ENCODE measurements around the gene CLINT1.

DNA sequence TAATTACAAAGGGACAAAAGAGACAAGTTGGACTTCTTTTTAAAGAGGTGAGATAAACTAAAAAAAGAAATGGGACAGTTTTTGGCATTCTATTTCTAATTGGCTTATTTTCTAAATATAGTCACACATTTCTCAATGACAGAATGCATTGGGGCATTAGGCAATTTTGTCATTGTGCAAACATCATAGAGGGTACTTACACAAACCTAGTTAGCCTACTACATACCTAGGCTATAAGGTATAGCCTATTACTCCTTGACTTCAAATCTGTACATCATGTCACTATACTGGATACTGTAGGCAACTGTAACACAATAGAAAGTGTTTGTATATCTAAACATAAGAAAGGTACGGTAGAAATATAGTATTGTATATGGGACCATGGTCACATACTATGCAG lies 59.4 kb downstream of the CLINT1 start:
- TF ChIP-seq, protein P1, sequence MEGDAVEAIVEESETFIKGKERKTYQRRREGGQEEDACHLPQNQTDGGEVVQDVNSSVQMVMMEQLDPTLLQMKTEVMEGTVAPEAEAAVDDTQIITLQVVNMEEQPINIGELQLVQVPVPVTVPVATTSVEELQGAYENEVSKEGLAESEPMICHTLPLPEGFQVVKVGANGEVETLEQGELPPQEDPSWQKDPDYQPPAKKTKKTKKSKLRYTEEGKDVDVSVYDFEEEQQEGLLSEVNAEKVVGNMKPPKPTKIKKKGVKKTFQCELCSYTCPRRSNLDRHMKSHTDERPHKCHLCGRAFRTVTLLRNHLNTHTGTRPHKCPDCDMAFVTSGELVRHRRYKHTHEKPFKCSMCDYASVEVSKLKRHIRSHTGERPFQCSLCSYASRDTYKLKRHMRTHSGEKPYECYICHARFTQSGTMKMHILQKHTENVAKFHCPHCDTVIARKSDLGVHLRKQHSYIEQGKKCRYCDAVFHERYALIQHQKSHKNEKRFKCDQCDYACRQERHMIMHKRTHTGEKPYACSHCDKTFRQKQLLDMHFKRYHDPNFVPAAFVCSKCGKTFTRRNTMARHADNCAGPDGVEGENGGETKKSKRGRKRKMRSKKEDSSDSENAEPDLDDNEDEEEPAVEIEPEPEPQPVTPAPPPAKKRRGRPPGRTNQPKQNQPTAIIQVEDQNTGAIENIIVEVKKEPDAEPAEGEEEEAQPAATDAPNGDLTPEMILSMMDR (IDR thresholded peaks at IDR 0.05; ENCODE audit: low read length): no peak
- no peak for TF ChIP-seq EZH2 (IDR thresholded peaks at IDR 0.05; ENCODE audit: borderline replicate concordance, low read length)

All from OCI-LY1 (cell line).